ENCODE data around the gene RNPC3.
"Not testable (repeated sequence)": the region's sequence is repeated elsewhere in the genome, so short reads cannot be mapped to it uniquely, and the experiment has no call there.

Gene RNPC3

DNA sequence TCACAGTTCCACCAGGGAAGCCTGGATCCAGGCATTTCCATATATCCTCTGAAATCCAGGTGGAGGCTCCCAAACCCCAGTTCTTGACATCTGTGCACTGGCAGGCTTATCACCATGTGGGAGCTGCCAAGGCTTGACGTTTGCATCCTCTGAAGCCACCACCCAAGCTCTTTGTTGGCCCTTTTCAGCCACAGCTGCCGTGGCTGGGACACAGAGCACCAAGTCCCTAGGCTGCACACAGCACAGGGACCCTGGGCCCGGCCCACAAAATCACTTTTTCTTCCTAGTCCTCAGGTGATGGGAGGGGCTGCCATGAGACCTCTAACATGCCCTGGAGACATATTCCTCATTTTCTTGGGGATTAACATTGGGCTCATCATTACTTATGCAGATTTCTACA lies 22.3 kb downstream of the RNPC3 start:
- no peak for DNase-seq

DNA sequence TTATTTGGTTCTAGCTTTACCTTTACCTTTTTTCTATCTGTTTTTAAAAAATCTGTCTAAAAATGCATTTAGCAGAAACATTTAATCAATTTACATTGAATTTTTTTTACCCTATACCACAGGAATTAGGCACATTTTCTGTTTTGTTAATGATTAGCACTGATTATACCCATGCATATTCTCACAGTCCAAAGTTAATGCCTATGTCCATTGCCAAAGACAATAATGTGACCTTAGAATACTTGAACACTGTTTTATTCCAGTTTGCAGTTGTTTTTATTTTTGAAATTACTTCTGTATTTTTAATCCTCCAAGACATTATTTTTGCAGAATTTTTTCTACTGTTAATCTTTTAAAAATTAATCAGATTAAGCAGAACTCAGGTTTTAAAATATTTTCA lies 34.9 kb downstream of the RNPC3 start:
- no peak for DNase-seq

DNA sequence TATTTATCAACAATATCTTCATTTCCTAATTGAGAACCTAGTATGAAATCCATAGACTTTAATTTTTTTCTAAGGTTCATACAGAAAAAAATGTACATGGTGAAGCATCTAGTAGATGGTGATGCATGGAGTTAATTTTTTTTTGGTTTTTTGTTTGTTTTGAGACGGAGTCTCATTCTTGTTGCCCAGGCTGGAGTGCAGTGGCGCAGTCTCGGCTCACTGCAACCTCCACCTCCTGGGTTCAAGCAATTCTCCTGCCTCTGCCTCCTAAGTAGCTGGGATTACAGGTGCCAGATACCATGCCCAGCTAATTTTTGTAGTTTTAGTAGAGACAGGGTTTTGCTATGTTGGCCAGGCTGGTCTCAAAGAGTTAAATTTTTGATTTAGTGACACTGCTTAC lies 35.6 kb downstream of the RNPC3 start:
- not testable (repeated sequence) for DNase-seq

DNA sequence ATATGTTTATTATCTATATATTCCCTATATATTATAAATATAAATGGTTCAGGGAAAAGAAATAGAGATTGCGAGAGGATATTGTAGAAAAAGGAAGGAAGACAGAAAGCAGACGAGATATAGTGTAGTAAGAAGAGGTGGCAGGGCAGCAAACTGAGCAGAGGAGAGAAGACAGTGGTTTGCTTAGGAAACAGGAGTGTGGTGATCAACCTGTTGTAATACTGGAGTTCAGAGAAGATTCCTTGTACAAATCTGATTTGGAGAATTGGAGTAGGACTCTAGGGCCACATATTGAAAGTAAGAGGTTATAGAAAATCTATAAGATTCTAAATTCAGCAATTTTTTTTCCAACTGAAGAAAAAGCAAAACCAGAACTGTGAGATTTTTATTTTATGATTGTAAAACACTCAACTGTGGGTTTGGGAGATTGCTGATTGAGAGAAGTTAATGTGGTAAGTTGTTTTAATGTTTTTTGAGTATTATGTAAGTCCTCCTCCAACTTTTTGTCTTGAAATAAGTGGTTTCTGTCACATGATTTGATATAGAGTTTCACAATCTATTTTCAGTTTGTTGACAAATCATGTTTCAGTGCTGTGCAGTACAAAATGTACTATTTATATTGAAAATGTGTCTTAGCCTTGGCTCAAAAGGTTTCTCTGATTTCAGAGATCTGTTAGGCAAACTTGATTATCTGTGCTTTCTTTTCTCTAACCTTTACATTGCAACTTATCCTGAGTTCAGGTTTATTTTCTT lies 36.3 kb downstream of the RNPC3 start:
- DNase-seq = no peak

DNA sequence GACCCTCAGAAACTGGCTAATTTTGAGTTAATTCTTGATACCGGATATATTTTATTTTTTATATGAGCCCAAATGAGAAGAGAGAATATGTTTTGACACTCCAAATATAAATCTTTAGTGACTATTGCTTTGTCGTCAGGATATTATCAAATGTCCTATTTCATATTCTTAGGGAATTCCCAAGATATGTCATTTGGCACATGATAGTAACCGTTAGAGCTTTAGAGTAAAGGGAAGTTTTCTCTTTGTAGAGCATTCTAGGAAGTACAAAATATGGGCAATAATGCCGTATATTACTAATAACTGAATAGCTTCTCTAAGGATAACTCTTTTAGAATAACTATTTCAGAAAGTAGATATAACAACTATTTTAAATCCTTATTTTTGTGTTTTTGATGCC lies 37.6 kb downstream of the RNPC3 start:
- DNase-seq = no peak

DNA sequence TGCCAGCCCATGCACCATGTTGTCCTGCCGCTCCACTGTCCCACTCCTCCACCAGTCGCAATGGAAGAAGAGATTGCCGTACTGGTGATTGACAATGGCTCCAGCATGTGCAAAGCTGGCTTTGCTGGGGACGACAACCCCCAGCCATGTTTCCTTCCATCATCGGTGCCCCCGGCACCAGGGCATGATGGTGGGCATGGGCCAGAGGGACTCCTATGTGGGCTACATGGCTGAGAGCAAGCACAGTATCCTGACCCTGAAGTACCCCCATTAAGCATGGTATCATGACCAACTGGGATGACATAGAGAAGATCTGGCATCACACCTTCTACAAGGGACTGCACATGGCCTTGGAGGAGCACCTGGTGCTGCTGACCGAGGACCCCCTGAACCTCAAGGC lies 44.0 kb downstream of the RNPC3 start:
- no peak for DNase-seq

DNA sequence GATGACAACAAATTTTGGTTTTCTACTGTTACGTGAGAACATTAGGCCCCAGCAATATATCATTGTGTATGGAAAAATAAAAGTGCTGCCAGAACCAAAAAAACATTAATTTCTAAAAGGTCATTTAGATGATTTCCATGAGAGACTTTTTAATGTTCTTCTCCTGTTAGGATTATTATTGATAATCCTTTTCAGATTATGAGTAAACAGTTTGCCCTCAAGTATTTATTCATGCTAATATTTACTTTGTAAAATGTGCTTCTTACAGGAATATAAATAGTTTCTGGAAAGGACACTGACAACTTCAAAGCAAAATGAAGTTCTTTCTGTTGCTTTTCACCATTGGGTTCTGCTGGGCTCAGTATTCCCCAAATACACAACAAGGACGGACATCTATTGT lies 45.8 kb downstream of the RNPC3 start, which contains the start of gene AMY2B:
Gene AMY2B, plus strand, starts transcription at position 301 of the 400 bp plus-strand sequence. Its CDS starts 14 bp downstream, at position 315.
- not testable (repeated sequence) for DNase-seq

DNA sequence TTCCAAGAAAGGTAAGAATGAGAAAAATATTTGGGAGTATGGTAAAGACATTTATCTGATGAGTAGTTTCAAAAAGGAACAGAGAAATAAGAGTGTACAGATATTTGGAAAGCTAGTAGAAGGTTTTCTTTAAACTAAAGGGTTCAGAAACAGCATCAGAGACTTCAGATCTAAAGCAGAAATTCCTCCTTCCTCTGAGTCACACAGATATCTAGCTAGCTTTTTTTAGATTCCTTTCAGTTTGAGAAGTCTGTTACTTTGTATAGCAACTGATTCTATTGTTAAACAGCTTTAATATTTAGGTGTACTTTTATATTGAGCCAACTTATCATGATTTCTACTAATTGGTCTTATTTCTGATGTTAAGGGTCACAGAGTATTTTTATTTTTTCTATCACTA lies 50.6 kb downstream of the RNPC3 start:
- DNase-seq = no peak

DNA sequence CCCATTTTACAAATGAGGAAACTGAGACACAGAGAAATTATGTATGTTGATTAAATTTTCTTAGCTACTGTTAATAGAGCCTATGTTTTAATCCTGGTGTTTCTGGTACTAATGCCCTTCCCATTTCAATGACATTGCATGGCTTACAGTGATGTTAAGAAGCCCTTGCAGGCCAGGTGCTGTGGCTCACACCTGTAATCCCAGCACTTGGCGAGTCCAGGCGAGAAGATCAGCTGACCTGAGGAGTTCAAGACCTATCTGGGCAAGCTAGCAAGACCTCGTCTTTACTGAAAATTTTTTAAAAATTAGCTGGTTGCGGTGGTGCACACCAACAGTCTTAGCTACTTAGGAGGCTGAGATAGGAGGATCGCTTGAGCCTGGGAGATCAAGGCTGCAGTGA lies 51.3 kb downstream of the RNPC3 start:
- DNase-seq = not testable (repeated sequence)

DNA sequence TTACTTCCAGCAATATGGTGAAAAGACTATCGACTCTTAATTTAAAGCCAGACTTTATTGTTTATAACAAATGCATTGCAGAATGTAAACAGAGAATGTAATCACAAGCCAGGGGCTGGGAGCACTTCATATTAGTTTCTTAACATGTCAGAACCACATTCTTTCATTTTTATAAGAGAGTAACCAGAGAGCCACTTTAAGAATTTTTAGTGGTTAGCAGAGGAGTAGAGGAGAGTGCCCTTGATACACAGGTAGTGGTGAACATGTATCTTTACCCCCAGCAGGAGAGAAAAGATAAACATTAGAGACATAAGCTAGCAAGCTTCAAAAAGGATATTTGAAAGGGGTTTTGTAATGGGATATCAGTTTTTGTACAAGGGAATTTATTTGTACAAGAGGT lies 57.0 kb downstream of the RNPC3 start:
- no peak for DNase-seq

DNA sequence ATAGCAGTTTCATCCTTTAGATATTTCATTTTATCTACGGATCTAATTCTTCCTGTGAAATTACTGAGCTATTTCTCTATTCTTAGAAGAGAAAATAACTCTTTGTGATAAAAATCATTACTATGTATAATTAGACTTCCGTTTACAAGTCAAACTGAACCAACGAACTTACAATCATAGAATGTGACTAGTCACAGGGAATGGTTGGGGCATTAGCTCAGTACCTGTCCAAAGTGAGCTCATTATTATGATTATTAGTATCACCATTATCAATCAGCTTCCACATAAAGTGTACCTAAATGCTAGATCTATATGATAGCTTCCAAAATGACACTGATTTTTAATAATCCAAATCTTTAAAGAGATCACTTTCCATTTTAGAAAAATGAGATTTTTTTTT lies 58.4 kb downstream of the RNPC3 start:
- DNase-seq = no peak

DNA sequence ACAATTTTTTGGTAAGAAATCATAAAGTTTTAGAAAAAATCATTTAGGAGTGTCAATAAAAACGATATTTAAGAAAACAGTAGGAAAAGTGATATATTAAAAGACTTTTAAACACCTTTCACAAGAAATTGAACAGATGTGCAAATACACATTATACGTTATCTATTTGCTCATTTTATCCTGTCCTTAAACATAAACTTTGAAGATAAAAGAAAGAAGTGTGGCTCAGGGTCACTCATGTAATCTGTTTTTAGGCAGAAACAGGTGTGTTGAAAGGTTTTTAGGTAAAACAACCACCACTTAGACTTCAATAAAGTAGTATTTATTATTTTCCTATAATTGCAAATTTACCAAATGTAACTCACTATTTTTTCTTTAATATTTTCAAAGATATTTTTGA lies 59.0 kb downstream of the RNPC3 start:
- no peak for DNase-seq

DNA sequence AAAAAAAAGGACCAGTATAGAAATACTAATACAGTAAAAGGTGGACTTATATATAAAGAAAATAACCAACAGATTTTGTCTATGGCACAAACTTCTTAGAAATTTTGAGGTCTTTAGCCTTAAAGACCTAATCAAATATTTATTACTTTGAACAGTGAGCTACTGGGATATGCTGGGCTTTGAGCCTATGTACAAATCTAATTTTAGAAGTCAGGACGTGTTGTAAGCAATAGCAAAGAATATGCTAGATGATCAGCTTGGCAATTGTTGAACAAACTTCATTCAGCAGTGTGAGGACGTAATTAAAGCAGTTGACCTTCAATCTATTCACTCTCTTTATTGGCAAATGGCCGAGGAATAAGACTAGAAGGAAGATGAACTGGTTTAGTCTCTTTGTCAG lies 77.2 kb downstream of the RNPC3 start:
- not testable (repeated sequence) for DNase-seq

All from amygdala (tissue), 56 donors.